Natural killer cell (primary cell): Measurements from ENCODE around the gene OXNAD1. TPM values are rescaled to one million over a fixed set of nuclear protein-coding genes. Genes with fewer than 3 reads are reported as not detected.

Source experiments
- ATAC-seq, 3 donors: fragments of 150-1000 bp in 2 of 3; fragments of 200-7000 bp in 1 of 3; cut with Tn5 transposase; 1 replicate in 1 of 3; 2 replicates in 2 of 3; pipeline ENCODE4 v1.10.0; 2021; ENCODE audit warnings: mild to moderate bottlenecking in 2 of 3, moderate library complexity in 2 of 3
- DNase-seq, 2 donors: peaks; one replicate each; pipeline versions ENCODE4 v3.0.0 to v3.0.0-alpha.2; 2013 to 2021; ENCODE audit warnings: mixed read lengths in 1 of 2
- H3K27ac ChIP-seq: one replicate; pipeline ENCODE4 v1.5.1; 2013; ENCODE audit warnings: mild to moderate bottlenecking, low read length
- H3K27me3 ChIP-seq: one replicate; pipeline ENCODE4 v1.6.1; 2013; ENCODE audit warnings: low read length; ENCODE audit not compliant: control insufficient read depth, insufficient read depth
- H3K36me3 ChIP-seq: one replicate; pipeline ENCODE4 v1.6.1; 2013; ENCODE audit warnings: low read length; ENCODE audit not compliant: control insufficient read depth, insufficient read depth
- H3K4me1 ChIP-seq: one replicate; pipeline ENCODE4 v1.6.1; 2013; ENCODE audit warnings: low read length; ENCODE audit not compliant: control insufficient read depth, insufficient read depth
- H3K4me3 ChIP-seq: one replicate; pipeline ENCODE4 v1.5.1; 2013; ENCODE audit warnings: low read length
- H3K9me3 ChIP-seq: one replicate; pipeline ENCODE4 v1.6.1; 2013; ENCODE audit warnings: low read length; ENCODE audit not compliant: control insufficient read depth, insufficient read depth
- H3K27ac Mint-ChIP-seq, 2 donors: one replicate each; pipeline ENCODE4 v1.8.0; 2022; ENCODE audit warnings: mild to moderate bottlenecking in 2 of 2, mixed read lengths in 2 of 2, moderate library complexity in 1 of 2
- H3K27me3 Mint-ChIP-seq, 2 donors: one replicate each; pipeline ENCODE4 v1.8.0; 2022; ENCODE audit warnings: low read depth in 2 of 2, mixed read lengths in 2 of 2
- H3K36me3 Mint-ChIP-seq: one replicate; pipeline ENCODE4 v1.8.0; 2022; ENCODE audit warnings: mixed read lengths
- H3K4me1 Mint-ChIP-seq, 2 donors: one replicate each; pipeline ENCODE4 v1.8.0; 2022; ENCODE audit warnings: mixed read lengths in 2 of 2
- H3K4me3 Mint-ChIP-seq: one replicate; pipeline ENCODE4 v1.8.0; 2022; ENCODE audit warnings: mild to moderate bottlenecking, moderate library complexity, mixed read lengths
- H3K9me3 Mint-ChIP-seq, 2 donors: one replicate each; pipeline ENCODE4 v1.8.0; 2022; ENCODE audit warnings: mixed read lengths in 2 of 2
- WGBS: methylation state at CpG from one replicate; pipeline ENCODE4 v1.1.7; 2013; ENCODE audit warnings: missing lambda C conversion rate; ENCODE audit not compliant: insufficient coverage; 5-methylcytosine and 5-hydroxymethylcytosine counted together
- intact Hi-C: fragments of 100-400 bp; cut with micrococcal nuclease; formaldehyde crosslinking; loops from one replicate; pipeline ENCODE4 v1.14.2; 2022
- total RNA-seq, 4 donors: library from RNA; stranded (reverse); fragments of 120-200 nt in 1 of 4; gene quantifications; one replicate each; pipeline versions ENCODE4 v1.2.3 to v1.2.4, GENCODE V29; 2013 to 2022
- TF ChIP-seq, protein P1 (sequence below): fragments of 200-600 bp; IDR thresholded peaks from one replicate; pipeline ENCODE4 v1.8.0; 2022; ENCODE audit warnings: antibody characterized with exemption

OXNAD1 gene
- total RNA-seq, 3 donors from 2014 or later (not counting 1 experiment from before 2014, with no cell fraction given), result 16.7 to 26.1 (median 22.3) TPM

DNA sequence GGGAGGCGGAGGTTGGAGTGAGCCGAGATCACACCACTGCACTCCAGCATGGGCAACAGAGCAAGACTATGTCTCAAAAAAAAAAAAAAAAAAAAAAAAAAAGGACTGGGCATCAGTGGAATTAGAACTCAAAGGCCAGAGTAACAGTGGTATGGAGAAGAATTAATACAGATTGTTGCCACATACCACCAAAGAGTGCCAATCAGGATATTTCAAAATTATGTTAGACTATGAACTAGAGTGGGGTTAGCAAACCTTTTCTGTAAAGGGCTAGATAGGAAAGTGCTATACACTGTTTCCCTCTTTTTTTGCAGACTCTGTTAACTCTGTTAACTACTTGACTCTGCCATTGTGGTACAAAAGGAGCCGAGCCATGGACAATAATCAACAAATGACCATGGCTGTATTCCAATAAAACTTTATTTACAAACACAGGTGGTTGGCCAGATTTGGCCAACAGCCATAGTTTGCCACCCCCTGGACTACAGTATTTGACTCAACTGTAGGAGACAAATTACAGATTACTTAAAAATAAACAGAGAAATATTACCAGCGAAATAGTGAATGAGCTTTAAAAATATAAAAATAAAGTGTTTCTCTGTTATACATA is 28.9 kb upstream of the OXNAD1 start:
- Histone ChIP-seq H3K9me3 (no peaks in the 10 kb centered on the region), H3K27ac (no peak overlapping the region), H3K4me3 (no peak overlapping the region), H3K36me3 (no peaks in the 10 kb centered on the region), H3K27me3 (no peaks in the 10 kb centered on the region), H3K4me1 (no peaks in the 10 kb centered on the region)
- 96% methylated on average over 3 of the region's 4 CpGs for WGBS
- no peaks in the 10 kb centered on the region for H3K9me3 Mint-ChIP-seq
- H3K36me3 Mint-ChIP-seq, result no peaks in the 10 kb centered on the region
- ATAC-seq, result no peak
- peaks cover 0 to 7% of the 10 kb centered on the region in 2 donors for H3K27me3 Mint-ChIP-seq
- H3K27ac Mint-ChIP-seq, result no peak overlapping the region
- H3K4me1 Mint-ChIP-seq, result no peaks in the 10 kb centered on the region
- intact Hi-C loops, result no loop called here
- H3K4me3 Mint-ChIP-seq, result no peak overlapping the region
- TF ChIP-seq, protein P1, sequence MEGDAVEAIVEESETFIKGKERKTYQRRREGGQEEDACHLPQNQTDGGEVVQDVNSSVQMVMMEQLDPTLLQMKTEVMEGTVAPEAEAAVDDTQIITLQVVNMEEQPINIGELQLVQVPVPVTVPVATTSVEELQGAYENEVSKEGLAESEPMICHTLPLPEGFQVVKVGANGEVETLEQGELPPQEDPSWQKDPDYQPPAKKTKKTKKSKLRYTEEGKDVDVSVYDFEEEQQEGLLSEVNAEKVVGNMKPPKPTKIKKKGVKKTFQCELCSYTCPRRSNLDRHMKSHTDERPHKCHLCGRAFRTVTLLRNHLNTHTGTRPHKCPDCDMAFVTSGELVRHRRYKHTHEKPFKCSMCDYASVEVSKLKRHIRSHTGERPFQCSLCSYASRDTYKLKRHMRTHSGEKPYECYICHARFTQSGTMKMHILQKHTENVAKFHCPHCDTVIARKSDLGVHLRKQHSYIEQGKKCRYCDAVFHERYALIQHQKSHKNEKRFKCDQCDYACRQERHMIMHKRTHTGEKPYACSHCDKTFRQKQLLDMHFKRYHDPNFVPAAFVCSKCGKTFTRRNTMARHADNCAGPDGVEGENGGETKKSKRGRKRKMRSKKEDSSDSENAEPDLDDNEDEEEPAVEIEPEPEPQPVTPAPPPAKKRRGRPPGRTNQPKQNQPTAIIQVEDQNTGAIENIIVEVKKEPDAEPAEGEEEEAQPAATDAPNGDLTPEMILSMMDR, result no peak
- DNase-seq, result no peak

DNA sequence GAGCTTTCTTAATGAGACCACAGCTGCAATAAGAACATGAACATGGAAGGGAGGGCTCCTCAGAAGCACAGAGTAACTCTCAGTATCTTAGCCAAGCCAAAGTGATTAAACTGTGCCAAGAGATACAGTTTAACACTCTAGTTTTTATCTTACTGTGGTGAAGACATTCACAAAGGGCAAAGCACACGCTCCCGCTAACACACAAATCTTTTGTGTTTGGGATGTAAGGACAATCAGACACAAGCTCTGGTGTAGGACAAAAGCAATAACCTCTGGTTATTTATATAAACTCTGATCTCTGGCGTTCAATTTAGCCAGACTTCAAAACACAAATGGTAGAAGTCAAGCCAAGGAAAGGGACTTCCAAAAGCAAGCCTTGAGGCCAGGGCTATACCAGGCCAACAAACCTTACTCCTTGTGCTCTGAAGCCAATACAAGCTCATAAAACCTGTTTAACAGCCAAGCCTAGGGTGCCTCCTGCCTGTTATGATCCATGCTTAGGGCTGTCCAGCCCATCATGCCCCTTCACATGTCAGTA is 28.1 kb upstream of the OXNAD1 start:
- Mint-ChIP-seq H3K9me3 (no peaks in the 10 kb centered on the region), H3K27me3 (peaks cover 0 to 7% of the 10 kb centered on the region in 2 donors), H3K4me1 (no peaks in the 10 kb centered on the region), H3K4me3 (no peak overlapping the region), H3K36me3 (no peaks in the 10 kb centered on the region), H3K27ac (no peak overlapping the region)
- Histone ChIP-seq H3K27me3 (no peaks in the 10 kb centered on the region), H3K4me3 (no peak overlapping the region), H3K27ac (no peak overlapping the region), H3K36me3 (no peaks in the 10 kb centered on the region), H3K9me3 (no peaks in the 10 kb centered on the region), H3K4me1 (no peaks in the 10 kb centered on the region)
- TF ChIP-seq, protein P1, result no peak
- WGBS, result 94% methylated on average over 3 of the region's 3 CpGs
- intact Hi-C loops, result no loop called here
- no peak for DNase-seq
- ATAC-seq, result no peak

DNA sequence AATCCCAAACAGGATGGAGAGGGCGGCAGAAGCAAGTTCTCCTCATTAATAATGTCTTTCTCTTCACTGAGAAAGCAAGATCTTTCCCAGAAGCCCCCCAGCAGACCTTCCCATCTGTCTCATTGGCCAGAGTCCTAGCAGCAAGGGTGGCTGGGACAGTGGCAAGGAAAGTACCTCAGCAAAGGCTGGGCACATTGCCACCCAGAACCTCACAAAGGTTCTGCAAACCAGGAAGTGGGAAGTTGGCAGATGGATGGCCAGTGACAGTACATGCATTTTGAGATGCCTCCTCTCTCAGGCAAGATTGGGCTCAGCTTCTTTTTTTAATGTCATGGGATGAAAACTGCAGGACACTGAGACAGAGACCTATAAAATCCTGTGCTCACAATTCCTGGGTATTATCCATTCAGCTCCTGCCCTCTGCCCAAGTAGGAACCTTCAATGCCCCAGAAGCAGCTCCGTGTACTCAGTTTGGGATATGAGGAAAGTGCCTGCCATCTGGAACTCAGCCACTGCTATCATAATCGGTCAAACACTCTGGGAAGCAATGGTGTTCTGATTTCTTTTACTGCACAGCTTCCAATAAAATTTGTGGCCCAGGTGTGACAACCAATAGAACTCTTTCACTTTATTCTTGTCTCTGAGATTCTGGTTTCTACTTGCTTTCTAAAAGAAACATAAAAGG is 25.8 kb upstream of the OXNAD1 start:
- no peak for DNase-seq
- H3K9me3 ChIP-seq, result no peaks in the 10 kb centered on the region
- no peaks in the 10 kb centered on the region for H3K9me3 Mint-ChIP-seq
- no peaks in the 10 kb centered on the region for H3K4me1 Mint-ChIP-seq
- H3K4me3 ChIP-seq, result no peak overlapping the region
- H3K36me3 Mint-ChIP-seq, result no peaks in the 10 kb centered on the region
- H3K27me3 ChIP-seq, result no peaks in the 10 kb centered on the region
- ATAC-seq, result no peak
- H3K4me1 ChIP-seq, result no peaks in the 10 kb centered on the region
- intact Hi-C loops, result no loop called here
- no peak overlapping the region for H3K27ac ChIP-seq
- H3K27ac Mint-ChIP-seq, result no peak overlapping the region
- peaks cover 0 to 4% of the 10 kb centered on the region in 2 donors for H3K27me3 Mint-ChIP-seq
- TF ChIP-seq, protein P1, result no peak
- no peak overlapping the region for H3K4me3 Mint-ChIP-seq
- 91% methylated on average over 3 of the region's 3 CpGs for WGBS
- no peaks in the 10 kb centered on the region for H3K36me3 ChIP-seq
